HepG2 (cell line): ENCODE data around the gene TMEM38B. TPM values are rescaled to one million over a fixed set of nuclear protein-coding genes. Genes with fewer than 3 reads are reported as not detected.
A peak's percentile ranks its signal among the peaks of the same experiment; 100 is the strongest.

Experiments
- ARID3A ChIP-seq: IDR thresholded peaks from 2 replicates; pipeline ENCODE4 v1.6.1; 2012; ENCODE audit warnings: low read depth, low read length, improper control_type of control experiment
- ASH2L ChIP-seq: fragments of 300-600, 200-600 bp; sonication (generic); IDR thresholded peaks from 2 replicates; pipeline ENCODE4 v1.7.0; 2017; ENCODE audit warnings: low read depth, mild to moderate bottlenecking, moderate library complexity, mixed read lengths, low read length; ENCODE audit not compliant: insufficient read length
- GABPA ChIP-seq, 2 experiments: IDR thresholded peaks; 2 replicates each; pipeline ENCODE4 v1.6.1; 2011 to 2016; ENCODE audit warnings: low read depth in 2 of 2, low read length in 1 of 2, missing biosample characterization in 1 of 2, missing genetic modification characterization in 1 of 2
- HNRNPL ChIP-seq: fragments of 200-400 bp; formaldehyde crosslinking; IDR thresholded peaks from 2 replicates; pipeline ENCODE4 v1.6.1; 2017; ENCODE audit warnings: mild to moderate bottlenecking, low read depth, low read length
- IKZF4 ChIP-seq: sonication (generic); formaldehyde crosslinking; IDR thresholded peaks from 2 replicates; pipeline ENCODE4 v1.5.1; 2020; ENCODE audit warnings: borderline replicate concordance, mild to moderate bottlenecking, low read depth, missing genetic modification reagents; ENCODE audit errors: not compliant biosample characterization
- MAFK ChIP-seq, 2 experiments: IDR thresholded peaks in 1 of 2; conservative IDR thresholded peaks in 1 of 2; 2 replicates each; pipeline ENCODE4 v1.6.1; 2011; ENCODE audit warnings: improper control_type of control experiment in 2 of 2, low read length in 2 of 2
- TBL1XR1 ChIP-seq: fragments of 150-350 bp; IDR thresholded peaks from 2 replicates; pipeline ENCODE4 v1.6.1; 2014; ENCODE audit warnings: borderline replicate concordance, low read length; ENCODE audit not compliant: partially characterized antibody
- ZBTB40 ChIP-seq, 2 experiments: fragments of 450-650 bp in 1 of 2; sonication (generic) in 1 of 2; formaldehyde crosslinking in 1 of 2; IDR thresholded peaks; 2 replicates each; pipeline versions ENCODE4 v1.6.1 to v1.8.0; 2016 to 2022; ENCODE audit warnings: antibody characterized with exemption in 1 of 2, mild to moderate bottlenecking in 1 of 2, missing genetic modification reagents in 1 of 2
- ZNF687 ChIP-seq: sonication (generic); formaldehyde crosslinking; IDR thresholded peaks from 2 replicates; pipeline ENCODE4 v1.5.1; 2020; ENCODE audit warnings: mild to moderate bottlenecking, missing genetic modification reagents, moderate library complexity
- polyA plus RNA-seq, 8 experiments: library from polyadenylated mRNA; depleted of rRNA in 3 of 8; stranded (reverse) in 7 of 8; unstranded in 1 of 8; fragments of >200 nt; fragmentation: Illumina TruSeq in 4 of 8; extraction: Trizol in 4 of 8; gene quantifications; 2 replicates each; pipeline versions ENCODE4 v1.2.1 to v1.2.3, GENCODE V29; 2011 to 2016; ENCODE audit warnings: low read depth in 4 of 8, missing spikeins in 1 of 8, mixed read lengths in 1 of 8; ENCODE audit not compliant: insufficient read depth in 1 of 8
- total RNA-seq, 5 experiments: library from RNA; depleted of rRNA; stranded (reverse); fragments of >200 nt; fragmentation: Illumina TruSeq; extraction: Trizol; gene quantifications; 2 replicates each; pipeline ENCODE4 v1.2.3, GENCODE V29; 2016; ENCODE audit warnings: low read depth in 1 of 5

Gene TMEM38B
- total and polyA plus RNA-seq, 2 of the 13 experiments (the other 11 are each of a cell fraction or from before 2014, with no cell fraction given): 13.4 to 32.4 TPM

DNA sequence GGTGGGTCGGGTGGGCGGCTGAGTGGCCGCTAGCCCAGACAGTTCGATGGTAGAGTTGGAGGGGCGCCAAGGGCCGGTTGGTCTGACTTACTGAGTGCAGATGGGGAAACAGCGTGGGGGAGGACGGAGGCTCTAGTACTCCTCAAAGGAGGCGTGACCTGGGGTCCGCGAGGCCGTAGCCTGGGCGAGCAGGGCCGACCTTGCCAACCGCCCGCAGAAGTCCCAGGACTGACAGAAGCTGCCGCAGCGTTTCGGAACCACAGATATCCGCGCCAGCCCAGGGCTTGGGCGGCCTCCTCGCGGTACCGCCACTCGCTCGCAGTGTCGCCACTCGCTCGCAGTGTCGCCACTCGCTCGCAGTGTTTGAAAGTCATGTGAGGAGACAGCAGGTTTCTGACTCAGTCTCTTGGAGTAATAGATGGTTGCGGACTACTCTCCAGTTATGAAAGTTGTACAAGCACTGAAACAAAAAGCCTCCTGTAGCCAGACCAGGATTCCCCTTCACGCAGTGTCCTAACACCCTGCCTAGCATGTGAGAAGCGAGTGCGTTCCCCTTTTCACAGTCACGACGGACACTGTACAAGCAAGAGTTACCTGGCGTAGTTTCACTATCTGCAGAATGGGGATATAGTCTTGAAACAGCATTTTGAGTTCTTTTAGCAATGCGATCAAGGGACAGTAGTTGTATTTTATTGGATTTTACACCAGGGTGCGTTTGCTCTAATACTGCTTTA is 674 bp downstream of the TMEM38B start (continued):
- TF ChIP-seq ZBTB40 (IDR thresholded peaks at IDR 0.05) (no peak), ZBTB40 (CRISPR knock-in tag; IDR thresholded peaks at IDR 0.05) (0 out of 2 replicates have a peak, but pooled peaks have one; percentile 62), GABPA (IDR thresholded peaks at IDR 0.05; ENCODE audit: low read depth, low read length) (no peak), GABPA (CRISPR knock-in tag; IDR thresholded peaks at IDR 0.05; ENCODE audit: low read depth) (no peak), IKZF4 (no peak), TBL1XR1 (no peak), ASH2L (peak; percentile 78), HNRNPL (no peak), MAFK (conservative IDR thresholded peaks at IDR 0.05 in 1 of 2, IDR thresholded peaks at IDR 0.05 in 1 of 2; ENCODE audit: low read length in 2 of 2) (no peak), ZNF687 (peak; percentile 92), ARID3A (no peak)
